SU-DHL-6 (cell line): ENCODE measurements around the gene MADCAM1.

Source experiments
- EZH2phosphoT487 ChIP-seq: fragments of 200-600 bp; sonication (generic), shearing (Covaris generic); conservative IDR thresholded peaks from 2 replicates; pipeline ENCODE4 v1.6.1; 2018; ENCODE audit warnings: mild to moderate bottlenecking, antibody characterized with exemption, low read length, moderate library complexity, mixed read lengths
- TF ChIP-seq, protein P1 (sequence below): fragments of 200-600 bp; sonication (generic); IDR thresholded peaks from one replicate; pipeline ENCODE4 v1.5.1; 2017; ENCODE audit warnings: antibody characterized with exemption, mild to moderate bottlenecking, low read length, moderate library complexity; ENCODE audit not compliant: insufficient read depth, poor library complexity, severe bottlenecking

DNA sequence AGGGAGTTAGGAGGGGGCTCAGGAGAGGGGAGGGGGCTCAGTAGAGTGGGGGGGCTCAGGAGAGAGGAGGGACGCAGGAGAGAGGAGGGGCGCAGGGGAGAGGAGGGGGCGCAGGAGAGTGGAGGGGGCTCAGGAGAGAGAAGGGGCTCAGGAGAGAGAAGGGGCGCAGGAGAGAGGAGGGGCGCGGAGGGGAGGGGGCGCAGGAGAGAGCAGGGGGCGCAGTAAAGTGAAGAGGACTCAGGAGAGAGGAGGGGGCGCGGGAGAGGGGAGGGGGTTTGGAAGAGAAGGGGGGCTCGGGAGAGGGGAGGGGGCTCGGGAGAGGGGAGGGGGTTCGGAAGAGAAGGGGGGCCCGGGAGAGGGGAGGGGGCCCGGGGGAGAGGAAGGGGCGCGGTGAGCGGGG, 700 bp downstream of the MADCAM1 start:
- TF ChIP-seq, protein P1, sequence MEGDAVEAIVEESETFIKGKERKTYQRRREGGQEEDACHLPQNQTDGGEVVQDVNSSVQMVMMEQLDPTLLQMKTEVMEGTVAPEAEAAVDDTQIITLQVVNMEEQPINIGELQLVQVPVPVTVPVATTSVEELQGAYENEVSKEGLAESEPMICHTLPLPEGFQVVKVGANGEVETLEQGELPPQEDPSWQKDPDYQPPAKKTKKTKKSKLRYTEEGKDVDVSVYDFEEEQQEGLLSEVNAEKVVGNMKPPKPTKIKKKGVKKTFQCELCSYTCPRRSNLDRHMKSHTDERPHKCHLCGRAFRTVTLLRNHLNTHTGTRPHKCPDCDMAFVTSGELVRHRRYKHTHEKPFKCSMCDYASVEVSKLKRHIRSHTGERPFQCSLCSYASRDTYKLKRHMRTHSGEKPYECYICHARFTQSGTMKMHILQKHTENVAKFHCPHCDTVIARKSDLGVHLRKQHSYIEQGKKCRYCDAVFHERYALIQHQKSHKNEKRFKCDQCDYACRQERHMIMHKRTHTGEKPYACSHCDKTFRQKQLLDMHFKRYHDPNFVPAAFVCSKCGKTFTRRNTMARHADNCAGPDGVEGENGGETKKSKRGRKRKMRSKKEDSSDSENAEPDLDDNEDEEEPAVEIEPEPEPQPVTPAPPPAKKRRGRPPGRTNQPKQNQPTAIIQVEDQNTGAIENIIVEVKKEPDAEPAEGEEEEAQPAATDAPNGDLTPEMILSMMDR, result no peak
- TF ChIP-seq EZH2phosphoT487, result no peak
